ENCODE data around the gene AHNAK.

AHNAK gene

DNA sequence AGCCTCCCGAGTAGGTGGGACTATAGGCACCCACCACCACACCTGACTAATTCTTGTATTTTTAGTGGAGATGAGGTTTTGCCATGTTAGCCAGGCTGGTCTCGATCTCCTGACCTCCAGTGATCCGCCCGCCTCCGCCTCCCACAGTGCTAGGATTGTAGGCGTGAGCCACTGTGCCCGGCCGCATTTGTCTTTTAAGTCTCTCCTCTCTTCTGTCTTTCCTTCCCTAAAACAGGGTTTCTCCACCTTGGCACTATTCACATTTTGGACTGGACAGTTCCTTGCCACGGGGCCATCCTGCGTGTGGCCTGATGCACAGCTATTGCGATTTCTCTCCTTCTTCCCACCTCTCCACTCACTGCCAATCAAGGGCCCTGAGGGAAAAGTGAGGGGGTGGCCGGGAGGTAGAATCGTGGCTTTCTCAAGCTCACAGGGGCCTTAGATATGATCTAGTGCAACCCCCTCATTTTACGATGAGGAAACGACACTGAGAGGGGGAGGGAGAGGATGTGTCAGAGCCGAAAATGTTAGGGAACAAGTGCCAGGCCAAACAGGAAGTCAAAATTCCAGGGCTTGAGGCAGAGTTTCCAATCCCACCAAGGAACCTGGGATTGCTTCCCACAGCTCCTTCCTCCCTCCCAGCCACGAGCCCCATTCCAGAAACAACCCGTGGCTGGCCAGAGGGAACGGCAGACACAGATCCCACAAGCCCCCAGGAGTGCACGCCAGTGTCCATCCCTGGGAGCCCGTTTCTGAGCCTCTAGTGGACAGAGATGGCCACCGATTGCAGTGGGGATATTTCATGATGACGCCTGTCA, 106.6 kb downstream of the AHNAK start:
- in situ Hi-C loops (cut with MboI; ENCODE audit: low sequenced_read_pairs) = no loop called here

DNA sequence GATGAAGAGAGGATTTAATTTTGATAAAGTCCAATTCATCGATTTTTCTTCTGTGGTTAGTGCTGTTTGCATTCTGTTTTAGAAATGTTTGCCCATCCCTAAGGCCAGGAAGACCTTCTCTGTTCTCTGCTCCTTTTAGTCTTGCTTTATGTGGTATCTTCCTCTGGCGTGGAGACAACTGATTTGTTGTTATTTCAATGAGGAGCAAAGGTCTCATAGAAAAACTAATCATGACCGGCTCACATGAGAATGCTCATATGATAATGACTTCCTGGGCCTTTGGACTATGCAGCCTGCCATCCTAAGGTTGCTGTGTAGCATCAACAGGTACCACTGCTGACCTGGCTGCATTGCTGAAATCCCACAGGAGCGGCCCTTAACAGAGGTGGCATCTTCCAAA, 108.0 kb downstream of the AHNAK start:
- in situ Hi-C loops (cut with MboI; ENCODE audit: low sequenced_read_pairs) = no loop called here

DNA sequence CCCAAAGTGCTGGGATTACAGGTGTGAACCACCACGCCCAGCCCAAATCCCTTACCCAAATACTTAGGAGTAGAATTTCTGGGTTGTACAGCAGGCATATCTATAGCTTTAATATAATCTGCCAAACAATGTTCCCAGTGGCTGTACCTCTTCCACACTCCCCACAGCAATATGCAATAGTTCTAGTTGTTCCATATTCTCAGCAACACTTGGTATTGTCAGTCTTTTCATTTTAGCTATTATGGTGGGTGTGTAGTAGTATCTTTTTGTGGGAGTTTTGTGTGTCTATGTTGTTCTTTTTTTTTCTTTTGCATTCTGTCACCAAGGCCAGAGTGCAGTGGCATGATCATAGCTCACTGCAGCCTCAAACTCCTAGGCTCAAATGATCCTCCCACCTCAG, 109.0 kb downstream of the AHNAK start:
- in situ Hi-C loops (cut with MboI; ENCODE audit: low sequenced_read_pairs) = no loop called here

DNA sequence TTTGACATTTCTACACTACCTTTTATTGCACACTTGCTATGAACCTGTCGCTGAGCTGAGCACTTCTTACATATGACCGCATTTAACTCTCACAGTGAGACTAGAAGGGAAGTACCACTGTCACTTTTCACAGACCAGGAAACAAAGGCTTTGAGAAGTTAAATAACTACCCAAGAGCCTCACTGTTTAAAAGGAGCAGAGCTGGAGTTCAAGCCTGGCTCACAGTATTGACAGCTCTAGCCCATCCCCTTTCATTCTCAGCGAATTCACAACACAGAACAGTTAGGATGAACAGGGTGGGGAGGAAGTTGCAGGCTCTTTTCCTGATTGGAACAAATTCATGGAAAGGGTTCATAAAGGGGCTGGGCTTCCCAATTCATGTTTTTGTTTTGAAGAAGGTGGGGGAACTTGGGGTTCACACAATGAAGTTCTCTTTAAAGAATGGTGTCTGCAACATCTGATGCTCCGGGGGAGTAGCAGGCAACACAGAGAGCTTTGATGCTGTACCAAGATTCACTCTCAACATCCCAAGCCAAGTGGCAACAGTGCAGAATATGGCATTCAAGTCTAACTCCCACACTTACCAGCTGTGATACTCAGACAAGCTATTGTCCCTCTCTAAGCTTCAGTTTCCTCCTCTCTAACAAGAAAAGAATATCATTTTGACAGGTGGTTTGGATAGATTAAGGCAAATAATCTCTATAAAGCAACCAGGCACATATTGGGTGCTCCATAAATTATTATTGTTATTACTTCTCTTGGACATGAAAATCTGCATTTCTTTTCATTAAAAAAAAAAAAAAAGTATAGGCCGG, 110.6 kb downstream of the AHNAK start:
- in situ Hi-C loops (cut with MboI; ENCODE audit: low sequenced_read_pairs) = no loop called here

DNA sequence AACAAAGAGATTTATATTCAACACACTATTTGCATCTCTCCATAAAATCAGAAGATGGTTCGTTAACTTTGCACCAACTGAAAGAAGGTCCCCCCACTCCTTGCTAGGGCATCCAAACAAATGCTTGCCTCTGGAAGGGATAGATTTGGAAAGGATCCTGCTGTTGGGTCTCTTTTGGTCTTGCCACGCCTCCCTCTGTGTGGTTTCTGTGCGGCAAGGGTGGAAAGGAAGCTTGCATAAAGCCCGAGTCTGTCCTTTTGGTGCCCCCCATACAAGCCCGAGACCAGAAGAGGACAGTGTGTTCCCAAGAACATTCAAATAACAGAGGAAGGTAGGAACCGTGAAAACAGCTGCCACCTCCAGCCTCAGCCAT, 112.7 kb downstream of the AHNAK start:
- in situ Hi-C loops (cut with MboI; ENCODE audit: low sequenced_read_pairs) = no loop called here

DNA sequence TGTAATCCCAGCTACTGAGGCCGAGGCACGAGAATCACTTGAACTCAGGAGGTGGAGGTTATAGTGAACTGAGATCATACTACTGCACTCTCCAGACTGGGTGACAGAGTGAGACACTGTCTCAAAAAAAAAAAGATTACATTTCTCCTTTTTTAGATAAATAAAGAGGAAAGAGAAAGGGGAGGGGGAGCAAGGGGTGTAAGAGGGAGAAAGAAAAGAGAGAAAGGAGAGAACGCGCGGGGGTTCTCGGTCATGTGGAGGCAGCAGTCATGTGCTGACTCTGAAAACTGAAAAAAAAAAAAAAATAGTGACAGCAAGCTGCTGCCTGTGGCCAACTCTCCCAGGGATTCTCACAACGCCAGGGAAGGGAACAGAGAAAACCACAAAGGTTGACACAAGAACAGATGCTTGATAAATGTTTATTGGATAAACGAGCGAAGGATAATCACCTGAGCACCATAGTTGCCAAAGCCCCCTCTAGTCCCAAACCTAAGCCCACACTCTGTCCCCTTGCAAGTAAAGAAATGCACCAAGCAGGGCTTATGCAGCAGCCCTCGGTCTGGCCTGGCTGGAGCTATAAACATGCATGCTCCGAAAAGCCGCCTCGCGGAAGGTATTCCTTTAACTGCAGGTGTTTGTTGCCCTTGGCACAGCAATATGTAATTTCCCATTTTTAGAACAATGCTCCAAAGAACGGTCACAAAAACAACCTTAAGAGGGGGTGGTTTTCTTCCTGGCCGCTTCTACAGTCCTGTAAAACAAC, 113.3 kb downstream of the AHNAK start:
- in situ Hi-C loops (cut with MboI; ENCODE audit: low sequenced_read_pairs) = no loop called here

DNA sequence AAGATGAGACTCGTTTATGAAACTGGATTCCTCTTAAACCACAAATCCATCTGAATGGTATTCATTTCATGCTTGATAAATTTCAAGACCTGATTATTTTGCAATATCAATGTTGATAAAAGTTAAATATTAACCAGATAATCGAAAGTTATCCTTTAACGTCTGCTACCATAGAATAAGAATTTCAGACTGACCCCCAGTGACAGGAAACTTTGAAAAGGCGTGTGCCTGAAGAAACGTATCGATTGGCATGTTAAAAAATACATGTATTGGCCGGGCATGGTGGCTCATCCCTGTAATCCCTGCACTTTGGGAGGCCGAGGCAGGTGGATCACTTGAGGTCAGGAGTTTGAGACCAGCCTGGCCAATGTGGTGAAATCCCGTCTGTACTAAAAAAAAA, 113.9 kb downstream of the AHNAK start:
- in situ Hi-C loops (cut with MboI; ENCODE audit: low sequenced_read_pairs) = no loop called here

DNA sequence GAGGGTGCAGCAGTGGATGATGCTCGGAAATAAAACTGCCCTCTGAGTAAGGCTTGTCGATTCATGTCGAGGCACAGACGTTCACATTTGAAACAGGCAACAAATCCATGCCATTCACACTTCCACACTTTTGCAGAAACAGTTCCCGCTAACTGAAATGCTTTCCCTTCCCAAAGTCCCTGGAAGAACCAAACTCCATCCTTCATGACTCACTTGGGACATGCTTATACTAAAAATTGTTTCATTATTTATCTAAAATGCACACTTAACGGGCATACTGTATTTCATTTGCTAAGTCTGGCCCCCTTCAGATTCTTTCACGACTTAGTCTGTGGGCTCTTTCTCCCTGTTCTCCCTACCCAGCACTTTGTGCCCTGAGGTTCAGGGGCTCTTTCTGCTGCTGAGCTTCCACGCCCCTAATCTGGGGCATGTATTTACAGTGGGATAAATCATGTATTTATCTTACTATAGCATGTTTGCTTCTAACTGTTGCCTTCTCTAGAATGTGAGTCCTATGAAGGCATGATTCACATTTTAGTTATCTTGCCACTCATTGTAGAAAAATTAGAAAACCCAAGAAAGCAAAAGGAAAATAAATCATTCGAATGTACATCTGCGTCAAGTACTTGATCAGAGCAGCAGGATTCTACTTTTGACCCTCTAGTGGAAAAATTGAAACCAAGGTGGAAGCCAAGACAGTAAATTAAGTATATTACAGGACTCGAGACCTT, 115.3 kb downstream of the AHNAK start:
- in situ Hi-C loops (cut with MboI; ENCODE audit: low sequenced_read_pairs) = no loop called here

DNA sequence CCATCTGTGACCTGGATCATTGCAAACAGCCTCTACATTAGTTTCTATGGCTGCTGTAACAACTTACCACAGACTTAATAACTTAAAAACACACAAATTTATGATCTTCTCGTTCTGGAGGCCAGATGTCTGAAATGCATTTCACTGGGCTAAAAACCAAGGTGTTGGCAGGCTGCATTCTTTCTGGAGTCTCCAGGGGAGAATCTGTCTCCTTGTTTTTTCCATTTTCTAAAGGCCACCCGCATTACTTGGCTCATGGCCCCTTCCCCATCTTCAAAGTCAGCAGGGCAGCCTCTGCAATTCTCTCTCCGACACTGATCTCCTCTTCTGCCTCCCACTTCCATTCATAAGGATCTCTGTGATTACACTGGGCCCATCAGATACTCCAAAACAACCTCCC, 116.2 kb downstream of the AHNAK start:
- in situ Hi-C loops (cut with MboI; ENCODE audit: low sequenced_read_pairs) = no loop called here

DNA sequence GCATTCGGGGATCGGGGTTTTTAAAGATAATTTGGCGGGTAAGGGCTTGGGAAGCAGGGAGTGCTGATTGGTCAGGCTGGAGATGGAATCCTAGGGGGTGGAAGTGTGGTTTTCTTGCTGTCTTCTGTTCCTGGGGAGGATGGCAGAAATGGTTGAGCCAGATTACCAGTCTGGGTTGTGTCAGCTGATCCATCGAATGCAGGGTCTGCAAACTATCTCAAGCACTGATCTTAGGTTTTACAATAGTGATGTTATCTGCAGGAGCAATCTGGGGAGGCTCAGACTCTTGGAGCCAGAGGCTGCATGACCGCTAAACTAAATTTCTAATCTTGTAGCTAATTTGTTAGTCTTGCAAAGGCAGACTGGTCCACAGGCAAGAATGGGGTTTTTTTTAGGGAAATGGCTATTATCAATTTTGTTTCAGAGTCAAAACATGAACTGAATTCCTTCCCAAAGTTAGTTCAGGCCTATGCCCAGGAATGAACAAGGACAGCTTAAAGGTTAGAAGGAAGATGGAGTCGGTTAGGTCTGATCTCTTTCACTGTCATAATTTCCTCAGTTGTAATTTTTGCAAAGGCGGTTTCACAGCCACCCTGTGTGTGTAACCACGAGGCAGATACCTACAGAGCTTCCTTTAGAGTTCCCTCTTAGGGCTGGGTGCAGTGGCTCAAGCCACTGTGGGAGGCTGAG, 117.6 kb downstream of the AHNAK start:
- in situ Hi-C loops (cut with MboI; ENCODE audit: low sequenced_read_pairs) = loop anchor here (10.0 kb wide), 1 partner anchor 126 kb away; no protein-coding TSS in a partner anchor

DNA sequence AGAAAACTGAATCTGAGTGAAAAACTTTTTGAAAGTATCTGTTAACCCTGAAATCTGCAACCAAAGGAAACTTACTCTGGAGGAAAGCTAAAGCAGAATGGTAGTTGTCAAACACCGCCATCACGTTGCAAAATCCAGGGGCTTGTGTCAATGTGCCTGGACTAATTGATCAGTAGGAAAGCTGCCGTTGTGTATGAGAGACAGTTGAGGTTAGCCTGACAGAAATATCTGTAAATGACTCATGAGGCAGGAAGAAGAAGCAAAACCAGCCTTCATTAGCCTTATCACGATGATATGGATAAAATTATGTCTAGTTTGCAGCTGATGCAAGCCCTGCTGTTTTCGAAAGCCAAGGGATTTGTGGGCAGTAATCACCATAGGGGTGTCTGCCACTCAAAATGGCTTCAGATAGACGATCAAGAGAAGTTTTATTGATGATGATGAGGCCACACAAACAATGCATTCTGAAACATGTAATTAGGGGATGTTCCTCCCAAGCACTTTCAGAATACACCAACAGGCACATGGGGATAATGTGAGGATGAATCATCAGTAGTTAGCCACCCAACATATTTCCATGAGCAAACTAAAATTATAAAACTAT, 118.9 kb downstream of the AHNAK start:
- in situ Hi-C loops (cut with MboI; ENCODE audit: low sequenced_read_pairs) = loop anchor here (10.0 kb wide), 1 partner anchor 127 kb away; no protein-coding TSS in a partner anchor

DNA sequence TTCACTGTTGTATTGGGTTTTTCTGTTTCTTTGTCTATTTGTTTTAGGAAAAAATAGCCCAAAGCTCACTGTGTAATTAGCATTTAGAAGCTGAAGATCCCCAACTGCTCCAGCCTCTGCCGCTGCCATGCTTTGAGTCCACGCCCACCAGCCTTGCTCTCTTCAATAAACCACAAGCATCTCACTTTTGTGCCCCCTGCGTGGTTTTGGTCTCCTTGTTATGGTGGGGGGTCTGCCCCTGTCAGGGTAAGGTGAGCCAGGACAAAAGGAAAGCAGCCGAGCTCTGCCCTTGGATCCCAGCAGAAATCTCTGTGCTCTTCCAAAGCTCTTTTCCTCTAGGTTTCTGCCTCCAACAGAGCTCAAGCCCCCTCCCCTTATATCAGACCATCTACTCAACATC, 123.6 kb downstream of the AHNAK start:
- in situ Hi-C loops (cut with MboI; ENCODE audit: low sequenced_read_pairs) = loop anchor here (10.0 to 25.0 kb wide), 2 partner anchors 132 to 464 kb away; partner anchors contain the start of gene SLC3A2

DNA sequence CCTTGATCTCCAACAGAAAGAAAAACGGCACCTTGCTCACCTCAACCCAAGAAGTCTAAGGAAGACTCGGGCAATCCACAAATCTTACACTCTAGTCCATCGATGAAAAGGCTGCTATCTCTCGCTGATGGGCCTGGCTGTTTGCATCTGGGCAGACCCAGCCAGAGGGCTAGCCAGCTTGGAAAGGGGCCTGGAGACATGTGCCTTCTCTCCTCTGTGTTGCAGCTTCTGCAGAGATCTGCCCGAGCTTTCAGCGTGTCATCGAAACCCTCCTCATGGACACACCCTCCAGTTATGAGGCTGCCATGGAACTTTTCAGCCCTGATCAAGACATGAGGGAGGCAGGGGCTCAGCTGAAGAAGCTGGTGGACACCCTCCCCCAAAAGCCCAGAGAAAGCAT, 124.6 kb downstream of the AHNAK start:
- in situ Hi-C loops (cut with MboI; ENCODE audit: low sequenced_read_pairs) = loop anchor here (10.0 to 25.0 kb wide), 2 partner anchors 133 to 465 kb away; partner anchors contain the start of gene SLC3A2

DNA sequence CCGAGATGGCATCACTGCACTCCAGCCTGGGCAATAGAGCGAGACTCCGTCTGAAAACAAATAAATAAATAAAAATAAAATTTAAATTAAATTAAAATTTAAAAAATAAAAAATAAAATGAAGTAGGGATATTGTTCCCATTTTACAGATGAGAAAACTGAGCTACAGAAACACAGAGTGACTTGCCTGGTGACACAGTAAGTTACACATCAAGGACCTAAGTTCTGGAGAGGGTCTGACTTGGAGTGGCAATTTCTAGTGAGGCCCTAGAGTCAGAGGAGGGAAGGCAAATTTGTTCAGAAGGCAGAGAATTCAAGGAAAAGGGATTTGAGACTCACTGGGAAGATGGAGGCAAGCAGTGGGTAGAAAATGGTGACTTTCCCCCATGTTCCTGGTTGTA, 125.7 kb downstream of the AHNAK start:
- in situ Hi-C loops (cut with MboI; ENCODE audit: low sequenced_read_pairs) = loop anchor here (10.0 to 25.0 kb wide), 2 partner anchors 134 to 466 kb away; partner anchors contain the start of gene SLC3A2

DNA sequence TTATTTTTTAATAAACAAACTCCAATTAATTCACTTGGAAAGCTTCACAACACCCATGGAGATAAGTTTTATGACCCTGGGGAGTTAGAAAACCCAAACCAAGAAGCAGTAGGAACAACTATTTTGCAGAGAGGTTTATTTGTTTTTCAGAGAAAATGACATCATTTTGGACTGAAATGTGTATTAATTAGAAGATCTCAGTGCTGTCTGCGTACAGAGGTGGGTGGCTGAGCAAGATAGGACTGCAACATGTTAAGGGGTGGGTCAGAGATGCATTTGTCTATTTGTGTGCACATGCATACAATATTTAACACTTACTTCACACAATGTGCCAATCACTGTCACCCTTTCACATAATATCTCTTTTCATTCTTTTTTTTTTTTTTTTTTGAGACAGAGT, 126.7 kb downstream of the AHNAK start:
- in situ Hi-C loops (cut with MboI; ENCODE audit: low sequenced_read_pairs) = loop anchor here (10.0 to 25.0 kb wide), 2 partner anchors 135 to 467 kb away; partner anchors contain the start of gene SLC3A2

DNA sequence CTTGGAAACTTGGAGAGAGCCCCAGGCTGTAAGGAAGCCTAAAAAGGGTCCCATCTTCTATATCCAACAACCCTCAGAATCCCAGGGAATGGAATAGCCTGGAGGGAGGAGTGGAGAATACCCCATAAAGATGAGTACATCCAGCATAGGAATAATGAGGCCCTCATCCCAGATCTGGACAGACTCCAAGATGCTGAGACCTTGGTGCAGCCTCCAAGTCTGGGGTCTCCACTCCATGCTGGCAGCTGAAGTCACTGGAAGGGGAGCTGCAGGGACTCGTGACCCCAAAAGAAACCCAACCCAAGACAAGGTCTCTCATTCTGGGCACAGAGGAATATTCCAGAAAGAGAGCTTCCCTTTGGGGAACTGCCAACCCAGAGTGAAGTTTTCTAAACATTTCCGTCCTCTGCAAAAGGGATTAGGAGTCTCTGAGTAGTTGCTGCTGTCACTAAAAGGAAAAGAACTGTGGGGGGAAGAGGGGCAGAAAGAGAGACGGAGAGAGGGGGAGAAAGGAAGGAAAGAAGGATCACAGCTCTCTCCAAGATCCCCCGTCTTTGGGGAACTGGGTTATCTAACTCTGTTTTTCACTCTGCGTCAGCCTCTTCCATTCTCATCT, 127.2 kb downstream of the AHNAK start:
- in situ Hi-C loops (cut with MboI; ENCODE audit: low sequenced_read_pairs) = loop anchor here (25.0 kb wide), 1 partner anchor 468 kb away; the partner anchor contains the start of gene SLC3A2

DNA sequence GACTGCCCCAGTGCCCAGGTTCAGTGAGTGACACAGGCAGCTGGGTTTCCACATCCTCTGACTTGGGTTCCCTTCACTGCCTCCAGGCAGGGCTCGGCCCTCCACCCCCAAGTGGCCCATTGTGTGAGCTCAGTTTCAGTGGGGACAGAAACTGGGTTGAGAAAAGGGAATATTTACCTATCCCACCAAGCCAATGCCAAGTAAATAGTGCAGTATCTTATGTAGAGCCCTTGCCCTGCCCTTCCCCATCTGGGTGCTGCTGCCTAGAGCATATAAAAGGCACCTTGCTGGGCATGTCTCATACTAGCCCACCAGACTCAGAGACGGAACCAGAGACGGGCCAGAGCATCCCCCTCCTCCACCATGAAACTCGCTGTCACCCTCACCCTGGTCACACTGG, 127.9 kb downstream of the AHNAK start, which contains the start of gene SCGB1A1:
TSS of gene SCGB1A1 (plus strand) at position 301 of the 400 bp plus-strand sequence. CDS start at position 364, 63 bp downstream.
- in situ Hi-C loops (cut with MboI; ENCODE audit: low sequenced_read_pairs) = loop anchor here (25.0 kb wide), 1 partner anchor 469 kb away; the partner anchor contains the start of gene SLC3A2

DNA sequence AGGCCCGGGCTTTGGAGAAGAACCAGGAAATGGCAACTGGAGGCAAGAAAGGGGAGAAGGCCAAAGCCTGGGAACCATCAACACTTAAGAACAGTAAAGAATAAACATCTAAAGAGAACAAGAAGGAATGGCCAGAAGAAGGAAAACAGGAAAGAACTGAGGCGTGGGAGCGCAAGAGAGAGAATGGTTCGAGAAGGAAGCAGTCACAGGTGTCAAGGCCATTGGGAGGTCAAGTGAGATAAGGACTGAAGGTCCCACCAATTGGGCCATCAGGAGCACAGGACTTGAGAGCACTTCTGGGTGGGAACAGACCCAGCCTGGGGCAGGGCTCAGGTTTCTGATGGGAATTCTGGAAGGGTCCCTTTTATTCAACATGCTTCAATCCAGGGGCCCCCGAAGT, 128.5 kb downstream of the AHNAK start:
- in situ Hi-C loops (cut with MboI; ENCODE audit: low sequenced_read_pairs) = loop anchor here (25.0 kb wide), 1 partner anchor 469 kb away; the partner anchor contains the start of gene SLC3A2

All from HL-60/S4 (cell line).